ENCODE results near the gene COPG1. TPM values are rescaled to one million over a fixed set of nuclear protein-coding genes. Genes with fewer than 3 reads are reported as not detected.

COPG1 gene
- total and polyA plus RNA-seq, 9 of the 15 experiments (the other 6 are each of a cell fraction or from before 2014, with no cell fraction given), result 40.3 to 105 (median 62.4) TPM

- no peak for TF ChIP-seq PKNOX1 (IDR thresholded peaks at IDR 0.05)
- TF ChIP-seq PHB2 (IDR thresholded peaks at IDR 0.05; ENCODE audit: low read depth), result no peak
- TF ChIP-seq ZKSCAN1 (IDR thresholded peaks at IDR 0.05; ENCODE audit: low read depth, low read length), result 0 out of 2 replicates have a peak, but pooled peaks have one; percentile 19
Measured at GRCh38 chr3:129204473-129204872, 44.9 kb upstream of the COPG1 start (continued).

- Histone ChIP-seq H3K4me1 (replicated peaks in 1 of 2; ENCODE audit: control insufficient read depth in 2 of 2, insufficient read depth in 2 of 2, low read length in 2 of 2) (no peaks in the 10 kb centered on the region; a peak in 1 of 5 replicates), H3K79me2 (ENCODE audit: control insufficient read depth, insufficient read depth, low read length) (no peaks in the 10 kb centered on the region), H3K4me3 (no peak overlapping the region), H3K9me1 (ENCODE audit: control insufficient read depth, insufficient read depth, low read length) (no peaks in the 10 kb centered on the region), H3K9ac (ENCODE audit: insufficient read depth in 1 of 2, low read depth in 2 of 2, low read length in 2 of 2) (no peak overlapping the region), H4K20me1 (replicated peaks; ENCODE audit: control insufficient read depth, insufficient read depth, low read length) (no peaks in the 10 kb centered on the region), H3K27me3 (ENCODE audit: control insufficient read depth in 2 of 2, insufficient read depth in 2 of 2, low read length in 2 of 2) (no peaks in the 10 kb centered on the region), H3K4me2 (ENCODE audit: insufficient read depth, low read length) (no peak overlapping the region), H3K27ac (ENCODE audit: extremely low read depth, low read depth, low read length) (no peak overlapping the region), H3K36me3 (ENCODE audit: control insufficient read depth, insufficient read depth, low read length) (no peaks in the 10 kb centered on the region), H3K9me3 (replicated peaks; ENCODE audit: control insufficient read depth, insufficient read depth, low read depth, low read length) (no peaks in the 10 kb centered on the region), H2AFZ (ENCODE audit: low read depth, low read length) (no peak overlapping the region; the same call in 1 of the 2 replicates)
- DNase-seq (ENCODE audit: extremely low read depth in 1 of 4, low spot score in 3 of 4), result no peak
- ChIA-PET CTCF (ENCODE audit: low intra/inter-chr PET ratio) (no interaction called here), POLR2A (interaction anchor here (0.7 to 1.8 kb wide), 2 partner anchors 10 to 18 kb away, joined by 3 to 8 read pairs; no protein-coding TSS in a partner anchor)
- peak; percentile 55 for FAIRE-seq
- intact Hi-C loops (cut with micrococcal nuclease) (no loop called here), in situ Hi-C loops (cut with MboI) (no loop called here)
- 64% methylated on average over 8 of the region's 8 CpGs for WGBS (ENCODE audit: insufficient coverage, low coverage, missing lambda C conversion rate)
- TF ChIP-seq ZSCAN32 (CRISPR knock-in tag; IDR thresholded peaks at IDR 0.05) (no peak), FOXA3 (CRISPR knock-in tag; conservative IDR thresholded peaks at IDR 0.05 in 1 of 2, IDR thresholded peaks at IDR 0.05 in 1 of 2) (no peak), ZBTB8A (IDR thresholded peaks at IDR 0.05; ENCODE audit: partially characterized antibody) (no peak), PHB (CRISPR knock-in tag; IDR thresholded peaks at IDR 0.05) (no peak), NFIC (IDR thresholded peaks at IDR 0.05) (no peak), ZNF324 (CRISPR knock-in tag; IDR thresholded peaks at IDR 0.05) (no peak), ETS1 (conservative IDR thresholded peaks at IDR 0.05; ENCODE audit: control insufficient read depth, low read depth, low read length) (no peak), CBX3 (IDR thresholded peaks at IDR 0.05; ENCODE audit: borderline replicate concordance in 1 of 2, low read length in 2 of 2) (no peak), HNRNPUL1 (IDR thresholded peaks at IDR 0.05; ENCODE audit: low read length) (no peak)
- BruUV-seq (replicated peaks), result no TSS peak
- ATAC-seq, result peak; percentile 48
Measured at GRCh38 chr3:129205109-129205832, 44.1 kb upstream of the COPG1 start.

Measured in K562 (cell line).